Type B pancreatic cell (in vitro differentiated cells): ENCODE data around the gene MAN2C1. TPM values are rescaled to one million over a fixed set of nuclear protein-coding genes. Genes with fewer than 3 reads are reported as not detected.
"Not testable (repeated sequence)": the region's sequence is repeated elsewhere in the genome, so short reads cannot be mapped to it uniquely, and the experiment has no call there.

ENCODE experiments used
- DNase-seq: peaks from one replicate; pipeline ENCODE4 v3.0.0; 2021; ENCODE audit warnings: mixed read lengths; ENCODE audit not compliant: unreplicated experiment; ENCODE audit errors: extremely low spot score
- H3K27ac Mint-ChIP-seq: 2 replicates; pipeline ENCODE4 v1.8.0; 2021; ENCODE audit warnings: mild to moderate bottlenecking, mixed read lengths
- H3K27me3 Mint-ChIP-seq: 2 replicates; pipeline ENCODE4 v1.8.0; 2021; ENCODE audit warnings: mixed read lengths
- H3K36me3 Mint-ChIP-seq: 2 replicates; pipeline ENCODE4 v1.8.0; 2021; ENCODE audit warnings: mixed read lengths
- H3K4me1 Mint-ChIP-seq: one replicate; pipeline ENCODE4 v1.8.0; 2021; ENCODE audit warnings: mixed read lengths; ENCODE audit not compliant: unreplicated experiment
- H3K4me3 Mint-ChIP-seq: 2 replicates; pipeline ENCODE4 v1.8.0; 2021; ENCODE audit warnings: mild to moderate bottlenecking, mixed read lengths
- H3K9me3 Mint-ChIP-seq: 2 replicates; pipeline ENCODE4 v1.8.0; 2021; ENCODE audit warnings: mixed read lengths
- total RNA-seq: library from RNA; stranded (reverse); gene quantifications from 2 replicates; pipeline ENCODE4 v1.2.1, GENCODE V29; 2021; ENCODE audit warnings: low replicate concordance
- TF ChIP-seq, protein P1 (sequence below): fragments of 200-600 bp; sonication (generic); conservative IDR thresholded peaks from 2 replicates; pipeline ENCODE4 v1.5.0; 2021; ENCODE audit warnings: antibody characterized with exemption, mild to moderate bottlenecking

MAN2C1 gene
- total RNA-seq, 1 donor from 2014 or later, result 220 TPM

DNA sequence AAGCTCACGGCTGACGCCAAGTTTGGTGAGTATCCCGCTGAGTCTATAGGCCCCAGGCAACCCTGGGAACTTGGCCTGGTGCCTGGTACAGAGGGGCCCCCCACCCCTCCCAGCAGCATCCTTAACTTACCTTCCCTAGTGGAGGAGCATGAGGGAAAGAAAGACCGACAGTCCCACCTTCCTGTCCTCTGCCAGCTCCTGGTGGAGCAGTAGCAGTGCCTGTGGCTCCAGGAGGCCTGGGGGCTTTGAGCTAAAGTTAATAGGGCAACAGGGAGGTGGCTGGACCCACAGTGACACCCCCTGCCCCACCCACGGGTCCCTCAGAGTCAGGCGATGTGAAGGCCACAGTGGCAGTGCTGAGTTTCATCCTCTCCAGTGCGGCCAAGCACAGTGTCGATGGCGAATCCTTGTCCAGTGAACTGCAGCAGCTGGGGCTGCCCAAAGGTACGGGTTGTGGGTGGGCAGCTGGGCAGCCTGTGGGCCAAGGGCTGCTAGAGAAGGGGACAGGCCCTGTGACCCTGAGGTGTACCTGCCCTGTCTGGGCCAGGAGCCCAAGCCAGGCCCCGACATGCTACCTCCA is 29.7 kb downstream of the MAN2C1 start:
- no peak overlapping the region for H3K27ac Mint-ChIP-seq

DNA sequence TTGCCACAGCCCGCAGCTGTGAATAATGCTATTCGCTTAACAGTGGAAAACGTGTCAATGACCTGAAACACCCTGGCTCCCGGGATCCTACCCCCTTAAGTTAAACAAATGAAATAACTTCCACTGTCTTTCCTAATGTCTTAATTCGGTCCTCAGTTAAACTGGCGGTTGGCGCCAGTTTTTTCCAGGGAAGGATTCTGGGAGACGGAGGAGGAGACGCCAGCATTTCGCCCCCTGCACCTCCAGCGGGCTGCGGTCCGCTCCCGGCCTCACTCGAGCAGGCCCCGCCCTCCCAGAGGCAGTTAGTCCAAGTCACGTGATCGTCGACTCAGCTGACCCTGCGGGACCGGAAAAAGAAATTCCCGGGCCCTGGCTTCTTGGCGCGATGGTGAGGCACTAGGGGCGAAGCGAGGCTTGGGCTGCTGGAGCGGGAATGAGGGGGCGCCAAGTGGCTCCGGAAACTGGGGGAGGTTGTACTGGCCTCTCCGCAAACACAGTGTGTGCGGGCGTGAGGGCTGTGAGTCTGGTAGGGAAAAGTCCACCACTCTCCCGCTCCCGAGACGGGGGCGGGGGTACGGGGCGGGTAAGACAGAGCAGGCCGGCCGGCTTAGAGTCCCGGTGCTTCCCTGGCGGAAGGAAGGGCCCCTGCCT is 32.6 kb downstream of the MAN2C1 start, which contains the start of gene COMMD4:
COMMD4 (plus strand) TSS at position 359 of the 651 bp plus-strand sequence; CDS start at position 386, 27 bp downstream.
- peak; percentile 96 for DNase-seq
- Mint-ChIP-seq H3K36me3 (no peaks in the 10 kb centered on the region), H3K27me3 (peaks cover 3% of the 10 kb centered on the region), H3K9me3 (no peaks in the 10 kb centered on the region), H3K4me1 (peaks cover 14% of the 10 kb centered on the region), H3K4me3 (peak within 1 kb of the TSS; percentile 99), H3K27ac (peak within 1 kb of the TSS; percentile 93)
- TF ChIP-seq, protein P1, sequence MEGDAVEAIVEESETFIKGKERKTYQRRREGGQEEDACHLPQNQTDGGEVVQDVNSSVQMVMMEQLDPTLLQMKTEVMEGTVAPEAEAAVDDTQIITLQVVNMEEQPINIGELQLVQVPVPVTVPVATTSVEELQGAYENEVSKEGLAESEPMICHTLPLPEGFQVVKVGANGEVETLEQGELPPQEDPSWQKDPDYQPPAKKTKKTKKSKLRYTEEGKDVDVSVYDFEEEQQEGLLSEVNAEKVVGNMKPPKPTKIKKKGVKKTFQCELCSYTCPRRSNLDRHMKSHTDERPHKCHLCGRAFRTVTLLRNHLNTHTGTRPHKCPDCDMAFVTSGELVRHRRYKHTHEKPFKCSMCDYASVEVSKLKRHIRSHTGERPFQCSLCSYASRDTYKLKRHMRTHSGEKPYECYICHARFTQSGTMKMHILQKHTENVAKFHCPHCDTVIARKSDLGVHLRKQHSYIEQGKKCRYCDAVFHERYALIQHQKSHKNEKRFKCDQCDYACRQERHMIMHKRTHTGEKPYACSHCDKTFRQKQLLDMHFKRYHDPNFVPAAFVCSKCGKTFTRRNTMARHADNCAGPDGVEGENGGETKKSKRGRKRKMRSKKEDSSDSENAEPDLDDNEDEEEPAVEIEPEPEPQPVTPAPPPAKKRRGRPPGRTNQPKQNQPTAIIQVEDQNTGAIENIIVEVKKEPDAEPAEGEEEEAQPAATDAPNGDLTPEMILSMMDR, result peak; percentile 22

More for the DNA sequence above, 29.7 kb downstream of the MAN2C1 start:
- TF ChIP-seq, protein P1, result no peak
- peaks cover 3% of the 10 kb centered on the region for H3K36me3 Mint-ChIP-seq
- peaks cover 14% of the 10 kb centered on the region for H3K4me1 Mint-ChIP-seq
- no peaks in the 10 kb centered on the region for H3K27me3 Mint-ChIP-seq
- no peak for DNase-seq
- no peak overlapping the region for H3K4me3 Mint-ChIP-seq
- no peaks in the 10 kb centered on the region for H3K9me3 Mint-ChIP-seq

DNA sequence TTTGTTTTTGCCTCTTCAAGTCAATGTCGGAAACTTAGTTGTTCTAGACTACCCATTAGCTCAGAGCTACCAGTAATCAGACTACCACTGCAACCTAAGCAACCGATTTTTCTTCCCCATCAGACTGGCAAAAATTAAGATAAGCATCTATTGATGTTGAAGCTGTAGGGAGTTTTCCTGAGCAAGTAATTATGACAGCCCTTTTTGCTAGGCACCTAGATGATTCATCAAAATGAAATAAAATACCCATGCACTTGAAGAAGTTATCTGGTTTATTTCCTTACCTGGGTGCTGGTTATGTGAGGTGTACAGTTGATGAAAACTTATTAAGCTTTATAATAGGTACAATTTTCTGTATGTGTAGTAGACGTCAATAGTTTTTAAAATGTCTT is 33.1 kb downstream of the MAN2C1 start:
- DNase-seq, result no peak
- Mint-ChIP-seq H3K9me3 (no peaks in the 10 kb centered on the region), H3K4me3 (peak overlapping the region; percentile 99), H3K4me1 (peaks cover 14% of the 10 kb centered on the region), H3K36me3 (no peaks in the 10 kb centered on the region), H3K27ac (peak overlapping the region; percentile 93), H3K27me3 (peaks cover 3% of the 10 kb centered on the region)
- TF ChIP-seq, protein P1, result no peak

DNA sequence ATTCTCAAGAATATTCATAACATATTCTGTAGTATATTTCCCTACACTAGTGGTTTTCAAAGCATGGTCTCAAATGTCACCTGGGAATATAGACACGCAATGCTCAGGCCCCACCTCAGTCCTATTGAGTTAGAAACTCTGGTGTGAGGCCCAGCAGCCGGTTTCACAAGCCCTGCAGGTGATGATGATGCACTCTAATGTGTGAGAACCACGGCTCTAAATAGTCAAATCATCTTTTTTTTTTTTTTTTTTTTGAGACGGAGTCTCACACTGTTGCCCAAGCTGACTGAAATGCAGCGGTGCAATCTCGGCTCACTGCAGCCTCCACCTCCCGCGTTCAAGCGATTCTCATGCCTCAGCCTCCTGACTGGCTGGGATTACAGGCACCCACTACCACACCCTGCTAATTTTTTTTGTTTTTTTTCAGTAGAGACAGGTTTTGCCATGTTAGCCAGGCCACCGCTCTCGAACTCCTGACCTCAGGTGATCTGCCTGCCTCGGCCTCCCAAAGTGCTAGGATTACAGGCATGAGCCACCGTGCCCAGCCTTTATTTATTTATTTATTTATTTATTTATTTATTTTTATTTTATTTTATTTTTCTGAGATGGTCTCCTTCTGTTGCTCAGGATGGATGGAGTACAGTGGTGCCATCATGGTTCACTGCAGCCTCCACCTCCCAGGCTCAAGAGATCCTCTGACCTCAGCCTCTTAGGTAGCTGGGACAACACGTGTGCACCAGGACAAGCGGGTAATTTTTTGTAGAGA is 34.6 kb downstream of the MAN2C1 start:
- not testable (repeated sequence) for H3K27ac Mint-ChIP-seq, H3K9me3 Mint-ChIP-seq, H3K4me3 Mint-ChIP-seq, H3K27me3 Mint-ChIP-seq, DNase-seq, H3K36me3 Mint-ChIP-seq
- peaks cover 14% of the 10 kb centered on the region for H3K4me1 Mint-ChIP-seq

DNA sequence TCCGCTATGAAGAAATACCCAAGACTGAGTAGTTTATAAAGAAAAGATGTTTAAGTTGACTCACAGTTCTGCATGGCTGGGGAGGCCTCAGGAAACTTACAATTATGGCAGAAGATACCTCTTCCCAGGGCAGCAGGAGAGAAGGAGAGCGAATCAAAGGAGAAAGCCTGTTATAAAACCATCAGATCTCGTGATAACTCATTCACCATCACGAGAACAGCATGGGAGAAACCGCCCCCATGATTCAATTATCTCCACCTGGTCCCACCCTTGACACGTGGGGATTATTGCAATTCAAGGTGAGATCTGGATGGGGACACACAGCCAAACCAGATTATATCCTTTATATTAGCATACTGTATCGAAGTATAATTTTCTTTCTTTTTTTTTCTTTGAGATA is 36.3 kb downstream of the MAN2C1 start:
- H3K36me3 Mint-ChIP-seq, DNase-seq, H3K4me3 Mint-ChIP-seq, H3K9me3 Mint-ChIP-seq, H3K27ac Mint-ChIP-seq, H3K27me3 Mint-ChIP-seq: not testable (repeated sequence)
- peaks cover 14% of the 10 kb centered on the region for H3K4me1 Mint-ChIP-seq

DNA sequence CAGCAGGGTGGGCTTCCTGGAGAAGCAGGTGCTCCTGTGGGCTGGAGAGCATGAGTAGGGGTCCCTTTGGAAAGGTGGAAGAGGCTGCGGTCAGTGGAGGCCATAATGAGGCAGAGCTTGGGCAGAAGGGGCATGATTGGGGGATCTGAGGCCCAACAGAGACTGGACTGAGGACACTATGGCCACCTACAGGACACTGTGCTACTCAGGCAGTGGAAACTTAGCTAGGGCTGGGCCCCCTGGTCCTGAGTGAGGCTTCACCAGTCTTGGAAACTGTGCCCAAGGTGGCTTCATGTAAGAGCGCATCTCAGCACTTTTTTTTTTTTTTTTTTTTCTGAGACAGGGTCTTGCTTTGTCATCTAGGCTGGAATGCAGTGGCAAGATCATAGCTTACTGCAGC is 38.8 kb downstream of the MAN2C1 start:
- no peaks in the 10 kb centered on the region for H3K4me1 Mint-ChIP-seq
- TF ChIP-seq, protein P1, result no peak
- DNase-seq, result no peak
- no peaks in the 10 kb centered on the region for H3K9me3 Mint-ChIP-seq
- H3K27me3 Mint-ChIP-seq, result peaks cover 3% of the 10 kb centered on the region
- no peaks in the 10 kb centered on the region for H3K36me3 Mint-ChIP-seq
- H3K27ac Mint-ChIP-seq, result no peak overlapping the region
- H3K4me3 Mint-ChIP-seq, result no peak overlapping the region
